Panc1 (cell line): ENCODE results near the gene SLC66A2. TPM values are rescaled to one million over a fixed set of nuclear protein-coding genes. Genes with fewer than 3 reads are reported as not detected.

Experiments
- ATAC-seq: fragments of 200-7000 bp; cut with Tn5 transposase; 2 replicates; pipeline ENCODE4 v1.9.1; 2020; ENCODE audit warnings: mild to moderate bottlenecking, moderate library complexity
- BruUV-seq: library from RNA; stranded (reverse); fragments of 400-500 nt; replicated peaks from 2 replicates; lab custom pipeline; 2021; lab: Mats Ljungman, UMichigan
- CTCF ChIA-PET: fragments of 300-600 bp; sonication (Branson Sonifier 250); formaldehyde crosslinking; loops from one replicate; lab custom pipeline; 2022; ENCODE audit warnings: antibody characterized with exemption; lab: Charles Lee
- POLR2A ChIA-PET: fragments of 300-600 bp; sonication (Branson Sonifier 250); formaldehyde crosslinking; loops from one replicate; lab custom pipeline; 2022; ENCODE audit warnings: antibody characterized with exemption; lab: Charles Lee
- DNase-seq: peaks from one replicate; pipeline ENCODE4 v3.0.0-alpha.2; 2010; ENCODE audit warnings: low read depth, low spot score
- H3K27ac ChIP-seq: 2 replicates; pipeline ENCODE4 v1.5.1; 2011; ENCODE audit warnings: mild to moderate bottlenecking, low read length, inconsistent platforms
- H3K27me3 ChIP-seq: fragments of 200-500 bp; sonication (Bioruptor generic); 2 replicates; pipeline ENCODE4 v1.6.0; 2014; ENCODE audit warnings: low read length, inconsistent platforms; ENCODE audit not compliant: control insufficient read depth, insufficient read depth
- H3K36me3 ChIP-seq: fragments of 200-500 bp; sonication (Bioruptor generic); 2 replicates; pipeline ENCODE4 v1.5.1; 2014; ENCODE audit warnings: inconsistent platforms, mild to moderate bottlenecking, low read length, moderate library complexity; ENCODE audit not compliant: control insufficient read depth, insufficient read depth
- H3K4me1 ChIP-seq: 2 replicates; pipeline ENCODE4 v1.5.1; 2011; ENCODE audit warnings: inconsistent platforms, mild to moderate bottlenecking, low read length, moderate library complexity; ENCODE audit not compliant: control insufficient read depth, insufficient read depth
- H3K4me3 ChIP-seq, 2 experiments: 2 replicates each; pipeline ENCODE4 v1.5.1; 2011 to 2012; ENCODE audit warnings: low read depth in 2 of 2, low read length in 2 of 2, mild to moderate bottlenecking in 2 of 2, inconsistent platforms in 1 of 2, moderate library complexity in 1 of 2
- H3K9me3 ChIP-seq: fragments of 200-500 bp; sonication (Bioruptor generic); 2 replicates; pipeline ENCODE4 v1.5.1; 2014; ENCODE audit warnings: low read depth, mild to moderate bottlenecking, inconsistent platforms, low read length, moderate library complexity; ENCODE audit not compliant: control insufficient read depth, insufficient read depth
- CTCF ChIP-seq: fragments of 450-650 bp; IDR thresholded peaks from 2 replicates; pipeline ENCODE4 v1.5.1; 2017; ENCODE audit warnings: mild to moderate bottlenecking
- POLR2AphosphoS5 ChIP-seq: IDR thresholded peaks from 2 replicates; pipeline ENCODE4 v1.6.1; 2012; ENCODE audit warnings: mild to moderate bottlenecking, low read depth, low read length, moderate library complexity
- REST ChIP-seq, 2 experiments: IDR thresholded peaks; 2 replicates each; pipeline ENCODE4 v1.6.1; 2011 to 2012; ENCODE audit warnings: low read depth in 2 of 2, control low read depth in 1 of 2, low read length in 1 of 2, mild to moderate bottlenecking in 1 of 2, moderate library complexity in 1 of 2; ENCODE audit not compliant: insufficient read depth in 1 of 2
- SIN3A ChIP-seq: IDR thresholded peaks from 2 replicates; pipeline ENCODE4 v1.6.1; 2012; ENCODE audit warnings: low read depth, mild to moderate bottlenecking, low read length, moderate library complexity, borderline replicate concordance; ENCODE audit not compliant: insufficient read depth
- TCF7L2 ChIP-seq: IDR thresholded peaks from 2 replicates; pipeline ENCODE4 v1.6.1; 2011; ENCODE audit warnings: mild to moderate bottlenecking, low read depth, low read length, inconsistent platforms
- in situ Hi-C: cut with HindIII; loops from 2 replicates; pipeline ENCODE4 v1.10.0; 2016; ENCODE audit warnings: low sequenced_read_pairs, low pct_unique_long_range_greater_than_20kb
- intact Hi-C: fragments of 100-400 bp; cut with micrococcal nuclease; formaldehyde crosslinking; loops from one replicate; pipeline ENCODE4 v1.10.0; 2022; ENCODE audit not compliant: unreplicated experiment
- total RNA-seq: library from RNA; stranded (reverse); gene quantifications from one replicate; pipeline ENCODE4 v1.2.1, GENCODE V29; 2021; ENCODE audit not compliant: unreplicated experiment

The SLC66A2 gene
- total RNA-seq, 1 experiment from 2014 or later = 92.5 TPM

GRCh38 chr18:79972720-79973119 is 21.3 kb upstream of the SLC66A2 start:
- Histone ChIP-seq H3K27me3 (no peaks in the 10 kb centered on the region), H3K9me3 (no peaks in the 10 kb centered on the region), H3K4me3 (no peak overlapping the region), H3K27ac (no peak overlapping the region), H3K36me3 (peaks cover 13% of the 10 kb centered on the region), H3K4me1 (peaks cover 9% of the 10 kb centered on the region; the same call in 1 of the 2 replicates)
- DNase-seq (no peak), ATAC-seq (no peak)
- no TSS peak for BruUV-seq
- ChIA-PET POLR2A (no interaction called here), CTCF (no interaction called here)
- in situ Hi-C loops (no loop called here), intact Hi-C loops (loop anchor here (10.0 kb wide), 1 partner anchor 172 kb away; no protein-coding TSS in a partner anchor)
- no peak for TF ChIP-seq POLR2AphosphoS5
- TF ChIP-seq CTCF = no peak
- TF ChIP-seq SIN3A = no peak
- no peak for TF ChIP-seq TCF7L2
- TF ChIP-seq REST (IDR thresholded peaks at IDR 0.05; ENCODE audit: insufficient read depth in 1 of 2, low read depth in 2 of 2, low read length in 1 of 2) = no peak

GRCh38 chr18:79971986-79972385 is 20.5 kb upstream of the SLC66A2 start:
- no peak for DNase-seq
- no peak for ATAC-seq
- TF ChIP-seq POLR2AphosphoS5 (no peak), REST (IDR thresholded peaks at IDR 0.05; ENCODE audit: insufficient read depth in 1 of 2, low read depth in 2 of 2, low read length in 1 of 2) (no peak), SIN3A (no peak), TCF7L2 (no peak), CTCF (no peak)
- Histone ChIP-seq H3K27me3 (no peaks in the 10 kb centered on the region), H3K27ac (no peak overlapping the region), H3K36me3 (peaks cover 13% of the 10 kb centered on the region), H3K4me3 (no peak overlapping the region), H3K9me3 (no peaks in the 10 kb centered on the region), H3K4me1 (peaks cover 16% of the 10 kb centered on the region)
- in situ Hi-C loops (no loop called here), intact Hi-C loops (loop anchor here (10.0 kb wide), 1 partner anchor 173 kb away; no protein-coding TSS in a partner anchor)
- POLR2A ChIA-PET = no interaction called here
- BruUV-seq = no TSS peak
- CTCF ChIA-PET = no interaction called here
